NOMO-1 (cell line): ENCODE data around the gene CELF6.

Source experiments
- DNase-seq, 2 experiments: peaks; one replicate each; lab custom pipeline; 2025; ENCODE audit not compliant: unreplicated experiment in 2 of 2; lab: John Stamatoyannopoulos, UW

Gene CELF6

GRCh38 chr15:72319985-72320671 is at the start of gene CELF6:
TSS of gene CELF6 (minus strand) at chr15:72320157. CDS start at chr15:72319874, 283 bp downstream.
- peak; percentile 79 to 91 for DNase-seq

- DNase-seq = peak; percentile 76 to 77
Observed at GRCh38 chr15:72368899-72369298, 48.9 kb upstream of the CELF6 start.

DNA sequence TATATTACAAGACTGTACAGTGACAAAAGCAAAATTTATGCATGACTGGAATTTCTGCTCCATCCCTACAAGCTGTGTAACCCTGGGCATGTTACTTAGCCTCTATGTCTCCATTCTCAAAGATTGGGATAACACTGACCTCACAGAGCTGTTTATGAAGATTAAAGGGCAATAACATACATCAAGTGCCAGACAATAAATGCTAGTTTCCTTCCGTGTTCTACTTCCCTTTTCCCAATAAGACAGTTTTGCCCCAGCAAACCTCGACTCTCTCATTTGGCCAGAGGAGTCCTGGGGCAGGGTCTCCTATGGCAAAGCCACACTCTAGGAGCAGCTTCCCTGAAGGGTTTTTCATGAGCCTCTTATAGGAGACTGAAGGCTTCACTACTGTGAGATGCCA is 48.4 kb upstream of the CELF6 start:
- peak; percentile 53 to 77 for DNase-seq

GRCh38 chr15:72365844-72366243 is 45.9 kb upstream of the CELF6 start:
- peak; percentile 79 to 86 for DNase-seq

DNA sequence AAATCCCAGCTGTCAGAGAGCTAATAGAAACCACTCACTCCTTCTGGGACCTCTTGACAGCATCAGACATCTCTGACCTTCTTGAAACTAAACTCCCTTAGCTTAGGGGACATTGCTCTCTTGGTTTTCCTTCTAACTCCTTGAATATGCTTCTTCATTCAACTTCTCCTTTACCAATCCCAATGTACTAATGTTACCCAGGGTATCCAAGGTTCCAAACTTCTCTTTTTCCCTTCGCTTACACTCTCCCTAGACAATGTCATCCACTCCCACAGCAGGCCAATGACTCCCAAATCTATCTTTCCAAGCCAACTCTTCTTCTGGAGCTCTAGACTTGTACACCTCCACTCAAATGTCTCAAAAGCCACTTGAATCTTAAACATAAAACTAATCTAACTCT is 41.2 kb upstream of the CELF6 start:
- no peak for DNase-seq

DNA sequence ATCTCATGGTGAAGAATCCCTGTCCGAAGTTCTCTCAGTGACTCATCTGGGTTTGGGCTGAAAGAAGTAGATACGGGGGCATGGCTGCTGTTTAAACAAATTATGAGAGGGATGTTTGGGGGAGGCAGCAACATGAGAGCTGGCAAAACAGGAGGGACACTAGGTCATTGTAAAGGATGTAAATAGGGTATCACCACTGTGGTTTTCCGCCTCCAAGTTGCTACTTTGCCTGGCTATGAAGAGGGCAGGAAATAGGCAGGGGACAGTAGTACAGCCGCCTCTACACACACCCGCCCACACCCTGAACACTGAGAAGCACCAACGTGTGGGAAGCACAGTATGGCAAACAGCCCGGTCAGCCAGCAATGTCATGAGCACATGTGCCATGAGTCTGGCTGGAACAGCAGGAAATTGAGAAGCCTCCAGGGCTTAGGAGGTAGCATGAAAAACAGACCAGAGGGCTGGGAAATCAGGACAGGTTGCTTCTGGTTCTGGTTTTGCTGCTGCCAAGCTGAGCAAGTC is 38.8 kb upstream of the CELF6 start:
- no peak for DNase-seq

- no peak for DNase-seq
Observed at GRCh38 chr15:72358121-72358520, 38.2 kb upstream of the CELF6 start.

DNA sequence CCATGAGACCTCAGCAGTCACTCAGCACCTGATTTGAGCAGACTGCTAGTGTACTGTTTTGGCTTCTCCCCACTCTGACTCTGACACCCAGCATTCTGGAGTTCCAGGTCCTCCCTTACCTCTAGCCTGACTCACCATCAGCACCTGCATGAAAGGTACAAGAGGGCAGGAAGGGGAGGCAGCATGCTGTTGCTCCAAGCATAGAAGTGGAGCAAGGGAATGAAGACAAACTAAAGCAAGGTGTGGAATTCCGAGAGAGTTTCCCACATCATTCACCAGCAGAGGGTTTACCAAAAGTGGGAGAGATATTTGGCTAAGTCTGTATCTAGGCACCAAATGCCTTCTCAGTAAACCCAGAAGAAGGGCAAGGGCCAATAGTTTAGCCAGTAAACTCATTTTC is 34.5 kb upstream of the CELF6 start:
- no peak for DNase-seq

DNA sequence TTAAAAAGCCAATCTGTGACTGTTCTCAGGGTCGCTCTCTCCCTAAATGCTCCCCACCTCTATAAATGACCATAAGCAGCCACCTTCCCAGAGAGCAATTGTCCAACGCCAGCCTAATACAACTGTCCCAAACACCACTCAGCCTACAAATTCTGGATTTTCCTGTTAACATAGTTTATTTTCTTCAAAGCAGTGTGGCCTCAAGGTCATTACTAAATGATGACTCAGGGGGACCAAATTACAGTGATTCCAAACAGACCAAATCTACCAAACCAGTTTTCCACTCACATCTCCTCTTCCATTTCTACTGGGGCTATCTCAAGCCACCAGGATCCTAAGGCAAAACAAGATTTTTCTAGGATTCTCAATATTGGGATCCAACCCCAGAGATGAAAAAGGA is 33.3 kb upstream of the CELF6 start:
- no peak for DNase-seq

DNA sequence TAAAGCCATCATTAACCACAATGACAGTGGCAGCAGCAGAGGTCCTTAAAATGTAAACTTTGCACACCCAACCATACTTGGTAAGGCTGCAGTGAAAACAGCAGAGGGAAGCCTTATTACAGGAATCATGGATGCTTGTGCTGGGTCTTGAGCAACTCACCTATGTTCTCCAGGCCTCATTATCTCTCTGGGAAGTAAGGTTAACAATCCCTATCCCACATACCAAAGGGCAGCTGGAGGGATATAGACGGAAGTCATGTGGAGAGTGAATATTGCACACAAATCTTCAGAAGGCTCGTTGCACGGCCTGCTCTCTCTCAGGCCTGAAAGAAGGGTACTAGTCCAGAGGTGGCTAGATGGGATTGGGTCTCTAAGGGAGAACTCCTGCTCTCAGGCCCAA is 25.8 kb upstream of the CELF6 start:
- no peak for DNase-seq

DNA sequence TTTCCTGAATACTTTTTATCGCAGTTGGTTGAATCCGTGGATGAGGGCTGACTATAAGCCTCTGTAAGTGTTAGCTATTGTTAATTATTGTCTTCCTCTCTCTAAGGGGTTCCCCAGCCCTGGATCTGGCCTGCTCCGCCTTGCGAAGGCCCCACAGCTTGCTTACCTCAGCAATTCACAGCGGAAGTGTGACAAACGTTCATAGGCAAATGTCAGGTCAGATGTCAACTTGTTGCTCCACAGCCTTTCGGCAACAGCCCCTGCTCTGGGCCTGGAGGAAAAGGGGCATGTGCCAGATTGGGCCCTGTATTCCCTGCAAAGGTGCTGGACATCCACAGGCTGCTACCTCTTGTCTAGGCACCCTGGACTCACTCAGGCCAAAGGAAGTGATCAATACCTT is 25.3 kb upstream of the CELF6 start:
- no peak for DNase-seq

GRCh38 chr15:72344602-72345001 is 24.6 kb upstream of the CELF6 start:
- DNase-seq = no peak

- DNase-seq = peak in 1 of 2 experiments; percentile 26
Observed at GRCh38 chr15:72342385-72342784, 22.4 kb upstream of the CELF6 start.

DNA sequence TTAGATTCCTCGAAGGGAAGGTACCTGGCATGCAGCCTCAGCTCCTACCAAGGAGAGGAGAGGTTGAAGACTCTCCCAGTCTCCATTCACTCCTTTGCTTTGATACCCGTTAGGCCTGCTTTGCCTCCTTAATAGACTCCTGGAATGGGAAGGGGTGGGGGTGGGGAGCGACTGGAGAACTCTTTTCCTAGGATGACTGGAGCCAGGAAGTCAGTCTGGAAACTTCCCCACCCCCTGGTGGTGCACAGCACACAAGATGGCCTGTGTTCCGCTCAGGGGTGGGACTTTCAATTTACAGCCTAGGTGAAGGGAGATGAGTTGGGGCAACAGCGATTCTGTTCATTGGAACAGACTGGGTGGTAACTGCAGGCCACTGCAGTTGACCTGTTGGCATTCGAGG is 21.4 kb upstream of the CELF6 start:
- DNase-seq = no peak

DNA sequence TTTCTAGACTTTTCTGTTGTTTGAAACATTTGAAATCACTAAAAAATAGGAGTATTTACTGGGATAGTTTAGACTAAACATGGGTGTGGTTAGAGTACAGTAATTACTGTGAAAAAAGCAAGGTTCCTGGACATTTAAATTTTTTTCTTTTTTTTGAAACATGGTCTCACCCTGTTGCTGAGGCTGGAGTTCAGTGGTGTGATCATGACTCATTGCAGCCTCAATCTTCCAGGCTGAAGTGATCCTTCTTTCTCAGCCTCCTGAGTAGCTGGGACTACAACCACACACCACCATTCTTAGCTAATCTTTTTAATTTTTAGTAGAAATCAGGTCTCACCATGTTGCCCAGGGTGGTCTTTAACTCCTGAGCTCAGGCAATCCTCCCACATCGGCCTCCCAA is 20.4 kb upstream of the CELF6 start:
- DNase-seq = no peak

GRCh38 chr15:72339777-72340177 is 19.8 kb upstream of the CELF6 start:
- DNase-seq = peak in 1 of 2 experiments; percentile 58

DNA sequence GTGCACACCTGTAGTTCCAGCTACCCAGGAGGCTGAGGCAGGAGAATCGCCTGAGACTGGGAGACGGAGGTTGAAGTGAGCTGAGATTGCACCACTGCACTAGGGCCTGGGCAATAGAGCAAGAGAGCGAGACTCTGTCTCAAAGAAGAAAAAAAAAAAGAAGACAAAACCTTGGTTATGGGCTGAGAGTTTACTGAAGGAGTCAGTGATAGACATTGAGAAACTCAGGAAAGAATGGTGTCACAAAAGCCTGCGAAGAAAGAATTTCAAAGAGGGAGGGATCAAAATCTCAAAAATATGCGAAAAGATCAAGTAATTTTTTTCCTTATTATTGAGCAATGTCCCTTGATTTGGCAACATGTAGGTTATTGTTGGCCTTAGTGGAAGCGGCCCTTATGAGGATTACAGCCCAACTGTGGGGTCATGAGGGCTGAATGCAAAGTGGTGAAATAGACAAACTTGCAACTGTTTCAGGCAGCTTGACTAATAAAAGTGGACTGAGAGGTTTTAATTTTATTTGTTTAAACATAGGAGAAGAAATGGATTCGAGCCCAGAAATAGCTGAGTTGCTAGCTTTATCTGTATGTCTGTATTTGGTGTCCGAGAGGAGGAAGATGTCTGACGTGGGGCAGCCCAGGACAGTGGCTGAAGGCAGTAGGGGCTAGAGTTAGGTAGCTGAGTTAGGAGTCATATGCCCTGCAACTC is 18.8 kb upstream of the CELF6 start:
- peak in 1 of 2 experiments; percentile 26 for DNase-seq

DNA sequence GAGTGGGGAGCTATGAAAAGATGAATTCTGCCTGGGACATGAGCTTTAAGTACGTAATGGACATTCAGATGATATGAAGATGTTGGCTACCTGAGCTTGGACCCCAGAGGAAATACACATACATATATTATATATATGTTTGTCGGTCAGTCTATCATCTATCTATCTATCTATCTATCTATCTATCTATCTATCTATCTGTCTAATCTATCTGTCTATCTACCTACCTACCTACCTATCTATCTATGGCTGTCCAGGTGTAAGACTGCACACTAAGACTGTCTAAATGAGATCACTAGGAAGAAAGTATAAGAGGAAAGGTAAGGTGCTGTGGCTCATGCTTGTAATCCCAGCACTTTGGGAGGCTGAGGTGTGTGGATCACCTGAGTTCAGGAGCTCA is 18.2 kb upstream of the CELF6 start:
- no peak for DNase-seq

DNA sequence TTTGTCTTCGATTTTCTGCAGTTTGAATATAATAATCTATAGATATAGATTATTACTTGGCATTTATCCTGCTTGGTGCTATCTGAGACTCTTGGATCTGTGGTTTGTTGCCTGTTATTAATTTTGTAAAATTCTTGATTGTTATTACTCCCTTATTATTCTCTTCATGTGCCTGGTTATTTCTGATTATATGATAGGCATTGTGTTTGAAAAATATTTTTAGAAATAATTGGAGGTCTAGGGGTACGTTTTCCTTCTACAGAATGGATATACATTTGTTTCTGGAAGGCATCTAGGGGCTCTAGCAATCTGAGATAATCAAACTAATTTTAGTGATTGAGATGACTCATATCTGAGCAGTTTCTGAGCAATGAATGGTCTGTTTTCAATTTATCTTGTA is 14.9 kb upstream of the CELF6 start:
- DNase-seq = no peak

- no peak for DNase-seq
Observed at GRCh38 chr15:72331021-72331420, 11.1 kb upstream of the CELF6 start.

- no peak for DNase-seq
Observed at GRCh38 chr15:72323752-72324151, 3.8 kb upstream of the CELF6 start.

GRCh38 chr15:72319360-72319984 is 485 bp downstream of the CELF6 start:
- peak; percentile 44 to 64 for DNase-seq
